Panc1 (cell line): ENCODE measurements around the gene SMOC2. TPM values are rescaled to one million over a fixed set of nuclear protein-coding genes. Genes with fewer than 3 reads are reported as not detected.

Experiments
- ATAC-seq: fragments of 200-7000 bp; cut with Tn5 transposase; 2 replicates; pipeline ENCODE4 v1.9.1; 2020; ENCODE audit warnings: mild to moderate bottlenecking, moderate library complexity
- BruUV-seq: library from RNA; stranded (reverse); fragments of 400-500 nt; replicated peaks from 2 replicates; lab custom pipeline; 2021; lab: Mats Ljungman, UMichigan
- CTCF ChIA-PET: fragments of 300-600 bp; sonication (Branson Sonifier 250); formaldehyde crosslinking; loops from one replicate; lab custom pipeline; 2022; ENCODE audit warnings: antibody characterized with exemption; lab: Charles Lee
- POLR2A ChIA-PET: fragments of 300-600 bp; sonication (Branson Sonifier 250); formaldehyde crosslinking; loops from one replicate; lab custom pipeline; 2022; ENCODE audit warnings: antibody characterized with exemption; lab: Charles Lee
- DNase-seq: peaks from one replicate; pipeline ENCODE4 v3.0.0-alpha.2; 2010; ENCODE audit warnings: low read depth, low spot score
- H3K27ac ChIP-seq: 2 replicates; pipeline ENCODE4 v1.5.1; 2011; ENCODE audit warnings: mild to moderate bottlenecking, low read length, inconsistent platforms
- H3K27me3 ChIP-seq: fragments of 200-500 bp; sonication (Bioruptor generic); 2 replicates; pipeline ENCODE4 v1.6.0; 2014; ENCODE audit warnings: low read length, inconsistent platforms; ENCODE audit not compliant: control insufficient read depth, insufficient read depth
- H3K36me3 ChIP-seq: fragments of 200-500 bp; sonication (Bioruptor generic); 2 replicates; pipeline ENCODE4 v1.5.1; 2014; ENCODE audit warnings: inconsistent platforms, mild to moderate bottlenecking, low read length, moderate library complexity; ENCODE audit not compliant: control insufficient read depth, insufficient read depth
- H3K4me1 ChIP-seq: 2 replicates; pipeline ENCODE4 v1.5.1; 2011; ENCODE audit warnings: inconsistent platforms, mild to moderate bottlenecking, low read length, moderate library complexity; ENCODE audit not compliant: control insufficient read depth, insufficient read depth
- H3K4me3 ChIP-seq, 2 experiments: 2 replicates each; pipeline ENCODE4 v1.5.1; 2011 to 2012; ENCODE audit warnings: low read depth in 2 of 2, low read length in 2 of 2, mild to moderate bottlenecking in 2 of 2, inconsistent platforms in 1 of 2, moderate library complexity in 1 of 2
- H3K9me3 ChIP-seq: fragments of 200-500 bp; sonication (Bioruptor generic); 2 replicates; pipeline ENCODE4 v1.5.1; 2014; ENCODE audit warnings: low read depth, mild to moderate bottlenecking, inconsistent platforms, low read length, moderate library complexity; ENCODE audit not compliant: control insufficient read depth, insufficient read depth
- CTCF ChIP-seq: fragments of 450-650 bp; IDR thresholded peaks from 2 replicates; pipeline ENCODE4 v1.5.1; 2017; ENCODE audit warnings: mild to moderate bottlenecking
- POLR2AphosphoS5 ChIP-seq: IDR thresholded peaks from 2 replicates; pipeline ENCODE4 v1.6.1; 2012; ENCODE audit warnings: mild to moderate bottlenecking, low read depth, low read length, moderate library complexity
- SIN3A ChIP-seq: IDR thresholded peaks from 2 replicates; pipeline ENCODE4 v1.6.1; 2012; ENCODE audit warnings: low read depth, mild to moderate bottlenecking, low read length, moderate library complexity, borderline replicate concordance; ENCODE audit not compliant: insufficient read depth
- TCF7L2 ChIP-seq: IDR thresholded peaks from 2 replicates; pipeline ENCODE4 v1.6.1; 2011; ENCODE audit warnings: mild to moderate bottlenecking, low read depth, low read length, inconsistent platforms
- in situ Hi-C: cut with HindIII; loops from 2 replicates; pipeline ENCODE4 v1.10.0; 2016; ENCODE audit warnings: low sequenced_read_pairs, low pct_unique_long_range_greater_than_20kb
- intact Hi-C: fragments of 100-400 bp; cut with micrococcal nuclease; formaldehyde crosslinking; loops from one replicate; pipeline ENCODE4 v1.10.0; 2022; ENCODE audit not compliant: unreplicated experiment
- total RNA-seq: library from RNA; stranded (reverse); gene quantifications from one replicate; pipeline ENCODE4 v1.2.1, GENCODE V29; 2021; ENCODE audit not compliant: unreplicated experiment
- TF ChIP-seq, protein P1 (sequence below), 2 experiments: IDR thresholded peaks; 2 replicates each; pipeline ENCODE4 v1.6.1; 2011 to 2012; ENCODE audit warnings: low read depth in 2 of 2, control low read depth in 1 of 2, low read length in 1 of 2, mild to moderate bottlenecking in 1 of 2, moderate library complexity in 1 of 2; ENCODE audit not compliant: insufficient read depth in 1 of 2

Gene SMOC2
- total RNA-seq, 1 experiment from 2014 or later = 0.13 TPM

DNA sequence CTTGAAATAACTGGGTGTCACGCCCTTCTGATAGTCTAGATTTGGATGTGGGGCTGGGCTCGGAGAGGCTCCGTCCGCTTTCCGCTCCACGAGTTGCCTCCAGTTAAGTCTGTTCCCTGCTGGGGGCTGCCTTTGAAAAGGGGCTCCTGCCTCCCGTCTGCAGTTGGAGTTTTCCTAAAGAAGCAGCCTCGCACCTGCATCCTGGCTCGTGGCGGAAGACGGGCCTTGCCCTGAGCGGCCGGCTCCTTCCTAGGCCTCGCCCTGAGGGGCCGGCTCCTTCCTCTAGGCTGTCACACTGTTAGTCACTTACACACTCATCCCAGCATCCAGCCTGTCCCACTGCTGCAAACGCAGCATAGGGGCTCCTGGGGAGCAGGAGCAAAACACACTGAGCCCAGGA lies 74.4 kb downstream of the SMOC2 start:
- BruUV-seq = no TSS peak
- DNase-seq = no peak
- H3K36me3 ChIP-seq = no peaks in the 10 kb centered on the region
- in situ Hi-C loops = no loop called here
- no peaks in the 10 kb centered on the region for H3K9me3 ChIP-seq
- no peaks in the 10 kb centered on the region for H3K4me1 ChIP-seq
- POLR2A ChIA-PET = no interaction called here
- no peak overlapping the region for H3K27ac ChIP-seq
- no peak for ATAC-seq
- intact Hi-C loops = no loop called here
- H3K4me3 ChIP-seq = no peak overlapping the region
- TF ChIP-seq POLR2AphosphoS5 = no peak
- TF ChIP-seq TCF7L2 = no peak
- TF ChIP-seq SIN3A = no peak
- TF ChIP-seq, protein P1, sequence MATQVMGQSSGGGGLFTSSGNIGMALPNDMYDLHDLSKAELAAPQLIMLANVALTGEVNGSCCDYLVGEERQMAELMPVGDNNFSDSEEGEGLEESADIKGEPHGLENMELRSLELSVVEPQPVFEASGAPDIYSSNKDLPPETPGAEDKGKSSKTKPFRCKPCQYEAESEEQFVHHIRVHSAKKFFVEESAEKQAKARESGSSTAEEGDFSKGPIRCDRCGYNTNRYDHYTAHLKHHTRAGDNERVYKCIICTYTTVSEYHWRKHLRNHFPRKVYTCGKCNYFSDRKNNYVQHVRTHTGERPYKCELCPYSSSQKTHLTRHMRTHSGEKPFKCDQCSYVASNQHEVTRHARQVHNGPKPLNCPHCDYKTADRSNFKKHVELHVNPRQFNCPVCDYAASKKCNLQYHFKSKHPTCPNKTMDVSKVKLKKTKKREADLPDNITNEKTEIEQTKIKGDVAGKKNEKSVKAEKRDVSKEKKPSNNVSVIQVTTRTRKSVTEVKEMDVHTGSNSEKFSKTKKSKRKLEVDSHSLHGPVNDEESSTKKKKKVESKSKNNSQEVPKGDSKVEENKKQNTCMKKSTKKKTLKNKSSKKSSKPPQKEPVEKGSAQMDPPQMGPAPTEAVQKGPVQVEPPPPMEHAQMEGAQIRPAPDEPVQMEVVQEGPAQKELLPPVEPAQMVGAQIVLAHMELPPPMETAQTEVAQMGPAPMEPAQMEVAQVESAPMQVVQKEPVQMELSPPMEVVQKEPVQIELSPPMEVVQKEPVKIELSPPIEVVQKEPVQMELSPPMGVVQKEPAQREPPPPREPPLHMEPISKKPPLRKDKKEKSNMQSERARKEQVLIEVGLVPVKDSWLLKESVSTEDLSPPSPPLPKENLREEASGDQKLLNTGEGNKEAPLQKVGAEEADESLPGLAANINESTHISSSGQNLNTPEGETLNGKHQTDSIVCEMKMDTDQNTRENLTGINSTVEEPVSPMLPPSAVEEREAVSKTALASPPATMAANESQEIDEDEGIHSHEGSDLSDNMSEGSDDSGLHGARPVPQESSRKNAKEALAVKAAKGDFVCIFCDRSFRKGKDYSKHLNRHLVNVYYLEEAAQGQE (IDR thresholded peaks at IDR 0.05; ENCODE audit: insufficient read depth in 1 of 2, low read depth in 2 of 2, low read length in 1 of 2) = no peak
- no peak for TF ChIP-seq CTCF
- H3K27me3 ChIP-seq = peaks cover 23% of the 10 kb centered on the region
- CTCF ChIA-PET = no interaction called here

DNA sequence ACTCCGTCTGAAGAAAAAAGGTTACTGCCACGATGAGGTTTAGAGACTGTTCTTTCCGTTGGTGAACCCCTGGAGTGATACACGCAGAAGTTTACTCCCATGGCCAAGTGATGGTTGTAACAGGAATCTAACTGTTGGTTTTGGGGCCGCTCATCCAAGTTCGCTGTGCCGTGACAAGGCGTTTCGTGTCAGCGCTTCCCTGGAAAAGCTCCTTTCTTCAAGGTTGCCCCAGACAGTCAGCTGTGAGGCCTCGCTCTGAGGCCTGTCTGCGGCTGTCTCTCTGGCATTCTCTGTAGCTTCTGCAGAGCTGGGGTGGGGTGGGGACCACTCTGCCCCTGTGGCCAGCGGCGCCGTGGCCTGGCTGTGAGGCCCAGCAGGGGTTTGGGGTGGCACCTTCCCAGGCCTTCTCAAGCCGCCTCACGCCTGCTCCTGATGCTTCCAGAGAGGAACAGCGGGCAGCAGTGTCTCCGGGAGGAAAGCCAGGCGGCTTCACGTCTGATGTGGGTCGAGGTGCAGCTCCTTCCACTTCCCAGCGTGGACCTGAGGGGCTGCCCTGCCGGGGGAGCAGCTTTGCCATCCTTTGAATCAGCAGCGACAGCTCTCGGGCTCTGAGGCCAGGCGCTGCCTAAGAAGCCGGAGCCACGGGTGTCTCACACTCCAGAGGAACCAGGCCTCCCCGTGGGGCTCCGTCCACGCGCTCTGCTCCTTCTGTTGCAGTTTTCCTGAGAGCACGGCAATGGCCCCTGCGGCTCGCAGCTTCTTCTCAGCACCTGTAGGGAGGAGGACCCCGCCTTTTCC lies 76.2 kb downstream of the SMOC2 start:
- no peaks in the 10 kb centered on the region for H3K9me3 ChIP-seq
- BruUV-seq = no TSS peak
- no peak overlapping the region for H3K4me3 ChIP-seq
- in situ Hi-C loops = no loop called here
- intact Hi-C loops = no loop called here
- POLR2A ChIA-PET = no interaction called here
- no peaks in the 10 kb centered on the region for H3K36me3 ChIP-seq
- DNase-seq (no peak), ATAC-seq (no peak)
- no peak overlapping the region for H3K27ac ChIP-seq
- H3K4me1 ChIP-seq = no peaks in the 10 kb centered on the region
- CTCF ChIA-PET = no interaction called here
- TF ChIP-seq CTCF (no peak), POLR2AphosphoS5 (no peak), SIN3A (no peak)
- TF ChIP-seq, protein P1 (IDR thresholded peaks at IDR 0.05; ENCODE audit: insufficient read depth in 1 of 2, low read depth in 2 of 2, low read length in 1 of 2) = no peak
- peaks cover 12% of the 10 kb centered on the region for H3K27me3 ChIP-seq
